ENCODE measurements around the gene IER5. TPM values are rescaled to one million over a fixed set of nuclear protein-coding genes. Genes with fewer than 3 reads are reported as not detected.

IER5 gene
- total RNA-seq, 1 experiment from 2014 or later: 7.6 TPM

DNA sequence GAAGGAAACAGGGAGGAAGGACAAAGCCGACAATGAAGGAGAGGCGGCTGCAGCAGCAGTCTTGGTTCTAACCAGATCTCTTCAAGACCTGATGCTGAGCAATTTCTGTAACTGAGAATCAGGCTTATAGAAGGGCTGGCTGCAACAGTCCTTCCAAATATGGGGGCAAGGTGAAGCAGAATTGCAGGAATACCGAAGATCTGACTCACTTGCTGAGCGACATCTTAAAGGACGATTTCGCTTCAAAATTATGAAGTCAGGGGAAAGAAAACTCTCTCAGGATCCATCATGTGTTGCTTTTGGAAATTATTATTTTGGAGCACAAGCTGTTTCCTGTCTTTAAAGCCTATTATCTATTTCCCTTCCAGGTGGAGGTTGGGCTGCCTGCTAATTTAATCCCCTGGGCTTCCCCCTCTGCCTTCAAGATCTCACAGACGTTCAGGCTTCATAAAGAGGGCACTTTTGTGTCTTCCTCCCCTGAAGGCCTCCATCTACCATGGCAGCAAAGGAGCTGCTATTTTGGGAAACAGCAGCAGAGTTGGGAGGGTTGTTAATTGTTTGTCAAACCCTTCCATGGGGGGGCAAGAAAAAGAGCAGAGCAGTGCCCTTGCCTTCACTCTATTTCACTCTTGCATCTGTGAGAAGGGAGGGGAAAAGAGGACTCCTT, 10.8 kb upstream of the IER5 start:
- peak; percentile 59 for DNase-seq (ENCODE audit: low read depth)

- DNase-seq (ENCODE audit: low read depth): no peak
These were observed 9.1 kb upstream of the IER5 start for GRCh38 chr1:181079382-181079781.

DNA sequence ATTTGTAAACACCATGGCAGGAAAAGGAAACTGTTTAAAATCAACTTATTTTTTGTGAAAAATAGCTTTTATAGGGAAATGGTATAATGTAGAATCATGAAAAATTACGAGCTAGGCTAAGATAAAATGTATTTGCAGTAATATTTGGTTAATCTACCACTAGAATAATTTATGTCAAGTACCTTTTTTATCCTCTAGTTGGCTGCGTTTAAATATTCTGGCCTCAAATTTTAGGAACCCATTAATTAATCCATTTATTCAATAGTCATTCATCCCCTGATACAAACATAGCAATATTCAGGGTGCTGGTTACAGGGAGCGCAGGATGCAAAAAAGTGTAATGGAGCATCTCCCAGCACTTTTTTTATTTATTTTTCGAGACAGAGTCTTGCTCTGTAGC, 8.6 kb upstream of the IER5 start:
- DNase-seq (ENCODE audit: low read depth): no peak

GRCh38 chr1:181080556-181080955, 7.9 kb upstream of the IER5 start:
- DNase-seq (ENCODE audit: low read depth): no peak

- DNase-seq (ENCODE audit: low read depth): no peak
These were observed 7.1 kb upstream of the IER5 start for GRCh38 chr1:181081395-181081794.

GRCh38 chr1:181083842-181084605, 4.5 kb upstream of the IER5 start:
- DNase-seq (ENCODE audit: low read depth): no peak

DNA sequence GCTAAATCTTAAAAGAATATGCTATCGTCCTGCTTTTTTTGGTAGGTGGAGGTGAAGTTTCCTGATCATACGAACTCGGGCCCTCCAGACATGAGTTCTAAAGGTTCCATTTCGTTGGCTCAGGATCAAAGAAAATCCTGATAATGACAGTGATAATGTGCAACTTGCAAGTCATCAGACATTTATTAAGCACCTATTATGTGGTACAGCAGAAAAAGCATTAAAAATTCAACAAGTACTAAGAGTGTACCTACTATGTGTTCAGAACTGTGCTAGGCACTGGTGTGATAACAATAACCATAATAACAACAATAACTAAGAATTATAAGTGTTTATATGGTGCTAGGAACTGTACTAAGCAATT, 3.9 kb upstream of the IER5 start:
- no peak for DNase-seq (ENCODE audit: low read depth)

DNA sequence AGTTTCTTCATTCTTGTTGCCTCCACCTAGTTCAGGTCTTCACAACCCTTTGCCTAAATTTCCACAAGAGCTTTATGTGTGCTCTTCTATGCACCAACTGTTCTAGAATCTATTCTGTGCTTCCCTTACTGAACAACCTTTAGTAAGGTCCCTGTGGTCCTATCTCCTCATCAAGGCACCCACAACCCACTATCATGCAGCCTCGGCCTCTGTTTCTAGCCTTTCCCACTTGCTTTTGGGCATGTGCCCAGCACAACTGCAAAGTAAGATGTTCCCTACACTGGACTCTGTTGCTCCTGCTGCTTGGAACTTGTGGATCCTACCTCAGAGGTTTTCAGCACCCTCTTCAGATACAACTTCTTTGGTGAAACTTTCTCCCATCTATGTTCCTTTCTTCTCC, 2.4 kb upstream of the IER5 start:
- no peak for DNase-seq (ENCODE audit: low read depth)

DNA sequence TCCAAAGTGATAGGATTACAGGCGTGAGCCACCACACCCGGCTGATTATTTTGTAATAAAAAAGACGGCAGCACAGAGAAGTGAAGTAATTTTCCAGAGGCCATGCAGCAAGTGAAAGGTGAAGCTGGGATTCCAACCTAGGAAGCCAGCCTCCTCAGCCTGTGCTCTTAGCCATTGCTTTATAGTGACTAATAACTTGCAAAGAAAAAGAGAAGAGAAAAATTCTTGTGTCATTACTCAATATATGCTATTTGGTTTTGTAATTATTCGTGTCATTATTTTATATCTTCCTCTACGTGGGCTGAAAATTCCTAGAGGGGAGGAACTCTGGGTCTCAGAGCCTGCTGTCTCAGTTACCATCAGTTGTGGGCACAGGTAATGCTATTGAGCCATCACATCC, 1.6 kb upstream of the IER5 start:
- DNase-seq (ENCODE audit: low read depth): no peak

DNA sequence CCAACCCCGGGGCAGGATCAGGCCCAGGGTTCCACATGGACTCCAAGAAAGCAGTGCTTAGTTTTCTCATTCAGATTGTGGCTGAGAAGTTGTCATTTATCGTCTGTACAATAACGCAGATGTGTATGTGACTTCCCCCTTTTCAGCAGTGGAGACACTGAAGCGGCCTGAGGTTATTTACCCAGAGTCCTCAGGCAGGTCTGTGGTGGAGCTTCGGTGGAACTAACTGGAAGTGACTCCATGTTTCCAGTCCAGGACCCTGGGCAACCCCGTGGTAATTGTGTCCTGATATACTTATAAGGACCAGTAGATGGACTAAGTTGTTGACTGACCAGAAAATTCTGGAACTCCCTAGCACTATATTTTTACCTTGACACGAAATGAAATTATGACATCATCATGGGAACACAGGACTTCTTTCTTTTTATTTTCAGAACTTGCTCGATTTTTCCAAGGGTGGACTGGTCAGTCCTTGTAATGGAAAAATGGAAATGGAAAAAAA, 1.0 kb upstream of the IER5 start:
- peak; percentile 58 for DNase-seq (ENCODE audit: low read depth)

GRCh38 chr1:181089017-181089675, 646 bp downstream of the IER5 start:
- DNase-seq (ENCODE audit: low read depth): no peak

GRCh38 chr1:181089676-181090544, 1.4 kb downstream of the IER5 start:
- DNase-seq (ENCODE audit: low read depth): peak; percentile 78

DNA sequence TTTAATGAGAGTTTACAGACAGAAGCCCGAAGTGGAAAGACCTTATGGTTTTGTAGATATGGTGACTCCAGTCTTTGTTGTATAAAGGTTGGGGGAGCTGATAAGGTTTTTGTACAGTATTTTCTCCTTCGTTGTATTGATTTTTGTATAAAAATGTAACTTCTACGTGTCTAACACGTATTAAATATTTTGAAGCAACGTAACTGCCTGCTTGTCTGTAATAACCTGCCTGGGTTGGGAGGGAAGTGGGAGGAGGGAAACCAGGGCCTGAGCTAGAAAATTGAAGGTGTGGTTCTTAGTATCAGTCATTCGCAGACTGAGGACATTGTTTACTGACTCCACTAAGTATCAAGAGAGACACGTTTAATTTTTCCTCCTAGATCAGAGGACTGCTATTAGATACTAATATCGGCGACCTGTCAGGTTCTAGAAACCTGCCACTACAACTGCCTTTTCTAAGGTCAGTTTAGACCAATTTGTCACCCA, 2.2 kb downstream of the IER5 start:
- no peak for DNase-seq (ENCODE audit: low read depth)

- no peak for DNase-seq (ENCODE audit: low read depth)
These were observed 3.0 kb downstream of the IER5 start for GRCh38 chr1:181091309-181092040.

- DNase-seq (ENCODE audit: low read depth): no peak
These were observed 3.6 kb downstream of the IER5 start for GRCh38 chr1:181092056-181092455.

DNA sequence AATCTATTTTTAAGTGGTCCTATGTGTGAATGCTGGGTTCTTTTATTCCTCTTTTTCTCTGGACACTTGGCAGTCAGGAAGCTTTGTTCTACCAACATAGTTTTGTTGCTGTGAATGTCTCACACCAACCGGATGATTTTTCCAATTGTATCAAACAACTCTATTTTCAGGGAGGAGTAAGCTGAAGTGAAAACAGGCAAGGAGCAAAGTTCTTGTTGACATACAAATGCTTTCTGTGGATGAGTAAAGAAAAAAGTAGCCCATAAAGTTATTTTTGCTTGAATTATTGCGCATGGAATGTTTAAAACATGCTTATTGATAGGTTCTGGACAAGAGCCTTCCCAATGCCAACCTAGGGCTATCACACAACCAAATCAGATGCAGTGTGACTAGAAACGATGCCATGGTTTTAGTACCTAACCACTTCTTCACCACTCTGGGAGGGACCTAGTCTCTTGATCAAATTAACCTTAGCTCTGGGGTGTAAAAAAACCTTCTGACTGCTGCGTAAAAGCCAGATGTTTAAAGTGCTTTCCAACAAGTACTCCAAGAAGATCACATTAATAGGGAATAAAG, 4.5 kb downstream of the IER5 start:
- no peak for DNase-seq (ENCODE audit: low read depth)

GRCh38 chr1:181094416-181095212, 6.1 kb downstream of the IER5 start:
- DNase-seq (ENCODE audit: low read depth): no peak

DNA sequence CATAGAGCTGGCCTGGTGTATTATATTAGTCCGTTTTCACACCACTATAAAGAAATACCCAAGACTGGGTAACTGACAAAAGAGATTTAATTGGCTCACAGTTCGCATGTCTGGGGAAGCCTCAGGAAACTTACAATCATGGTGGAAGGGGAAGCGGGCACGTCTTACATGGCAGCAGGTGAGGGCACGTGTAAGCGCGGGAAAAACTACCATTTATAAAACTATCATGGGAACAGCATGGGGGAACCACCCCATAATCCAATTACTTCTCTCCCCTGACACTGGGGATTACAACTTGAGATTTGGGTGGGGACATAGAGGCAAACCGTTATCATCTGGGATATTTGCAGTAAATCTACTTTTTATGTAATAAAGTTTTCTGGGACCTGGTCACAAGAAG, 6.8 kb downstream of the IER5 start:
- DNase-seq (ENCODE audit: low read depth): no peak

DNA sequence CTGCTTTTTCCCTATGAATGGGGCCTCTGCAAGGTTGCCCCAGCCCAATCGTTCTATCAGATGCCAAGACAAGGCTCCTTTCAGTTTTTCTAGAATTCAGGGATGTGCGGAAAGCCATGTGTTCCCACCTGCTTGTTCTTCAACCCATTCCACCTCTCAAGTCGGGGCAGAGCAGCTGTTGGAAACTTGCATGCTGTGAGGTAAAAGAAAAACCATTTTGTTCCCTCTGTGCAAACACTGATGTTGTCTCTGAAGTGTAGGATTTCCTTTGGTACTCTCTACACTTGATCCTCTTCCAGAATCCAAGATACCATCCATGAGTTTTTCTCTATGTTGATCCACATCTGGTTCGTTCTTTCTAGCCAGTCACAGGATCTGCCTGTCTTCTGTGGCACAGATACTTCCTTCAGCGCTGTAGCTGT, 7.3 kb downstream of the IER5 start:
- DNase-seq (ENCODE audit: low read depth): no peak

- peak; percentile 31 for DNase-seq (ENCODE audit: low read depth)
These were observed 8.7 kb downstream of the IER5 start for GRCh38 chr1:181097242-181097641.

All from RPMI7951 (cell line).